HG02798 (cell line): ENCODE data around the gene SYT13.

Experiments used
- ATAC-seq: cut with Tn5 transposase; IDR thresholded peaks from one replicate; pipeline ENCODE4 v1.9.1; 2021; ENCODE audit warnings: mild to moderate bottlenecking; ENCODE audit not compliant: unreplicated experiment, poor library complexity

Gene SYT13, protein sequence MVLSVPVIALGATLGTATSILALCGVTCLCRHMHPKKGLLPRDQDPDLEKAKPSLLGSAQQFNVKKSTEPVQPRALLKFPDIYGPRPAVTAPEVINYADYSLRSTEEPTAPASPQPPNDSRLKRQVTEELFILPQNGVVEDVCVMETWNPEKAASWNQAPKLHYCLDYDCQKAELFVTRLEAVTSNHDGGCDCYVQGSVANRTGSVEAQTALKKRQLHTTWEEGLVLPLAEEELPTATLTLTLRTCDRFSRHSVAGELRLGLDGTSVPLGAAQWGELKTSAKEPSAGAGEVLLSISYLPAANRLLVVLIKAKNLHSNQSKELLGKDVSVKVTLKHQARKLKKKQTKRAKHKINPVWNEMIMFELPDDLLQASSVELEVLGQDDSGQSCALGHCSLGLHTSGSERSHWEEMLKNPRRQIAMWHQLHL

DNA sequence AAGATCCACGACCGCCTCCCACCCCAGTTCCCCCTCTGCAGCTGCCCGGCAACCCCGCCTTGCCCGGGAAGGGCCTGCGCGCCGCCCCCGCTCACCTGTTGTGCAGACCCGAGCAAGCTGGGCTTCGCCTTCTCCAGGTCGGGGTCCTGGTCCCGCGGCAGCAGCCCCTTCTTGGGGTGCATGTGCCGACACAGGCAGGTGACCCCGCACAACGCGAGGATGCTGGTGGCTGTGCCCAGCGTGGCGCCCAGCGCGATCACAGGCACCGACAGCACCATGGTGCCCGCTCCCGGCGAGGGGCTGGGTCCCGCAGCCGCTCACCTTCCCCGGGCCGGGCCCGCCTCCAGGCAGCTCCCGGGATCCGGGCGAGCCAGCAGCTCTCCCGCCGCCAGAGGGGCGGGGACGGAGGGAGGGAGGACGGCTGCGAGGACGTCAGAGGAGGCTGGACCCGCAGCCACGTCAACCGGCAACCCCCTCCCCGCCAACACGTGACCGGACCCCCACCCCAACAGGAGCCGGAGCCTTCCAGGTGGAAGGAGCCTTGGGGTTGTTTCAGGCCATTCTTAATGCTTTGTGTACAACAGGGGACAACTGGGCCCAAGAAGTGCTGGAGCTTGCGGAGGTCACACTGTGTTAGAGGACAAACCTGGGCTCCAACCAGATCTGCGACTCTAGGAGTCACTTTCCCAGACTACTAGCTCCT is at the start of gene SYT13:
SYT13 (minus strand) TSS at position 412 of the 703 bp plus-strand sequence; CDS start at position 278, 134 bp downstream.
- ATAC-seq = no peak

DNA sequence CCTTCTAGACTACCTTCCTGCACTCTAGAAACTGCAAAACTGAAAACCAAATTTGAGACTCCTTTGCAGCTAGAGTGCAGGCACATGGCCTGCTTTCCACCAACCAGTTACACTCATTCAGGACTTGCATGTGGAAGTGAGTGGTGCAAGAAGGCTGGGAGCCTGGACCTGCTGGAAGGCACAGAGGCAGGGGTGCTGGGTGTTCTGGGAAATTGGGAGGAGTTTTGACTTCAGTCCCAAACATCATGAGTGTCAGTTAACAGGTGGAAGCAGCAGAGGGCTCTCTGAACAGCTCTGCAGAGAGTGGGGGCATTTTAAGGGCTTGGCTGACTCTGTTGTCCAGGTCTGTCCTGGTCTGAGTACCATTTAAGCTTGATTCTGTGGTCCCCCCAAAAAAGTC is 49.3 kb upstream of the SYT13 start:
- ATAC-seq = no peak

DNA sequence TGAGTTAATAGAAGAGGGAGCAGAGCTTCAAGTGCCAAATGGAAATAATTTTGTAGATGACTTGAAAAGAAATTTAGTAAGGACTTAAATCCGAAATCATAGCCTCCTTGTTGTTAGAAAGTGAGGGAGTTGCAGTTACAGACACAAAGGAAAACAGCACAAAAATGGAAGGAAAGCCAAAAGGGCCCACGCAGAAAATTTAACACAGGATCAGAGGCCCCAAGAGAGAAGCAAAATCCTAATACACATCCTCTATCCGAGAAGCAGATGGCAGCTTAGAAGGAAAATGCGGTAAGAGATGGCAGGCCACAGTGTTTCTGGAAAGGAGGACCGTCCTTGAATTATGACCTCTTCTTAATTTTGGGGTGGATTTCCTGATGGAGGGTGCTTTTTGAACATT is 48.7 kb upstream of the SYT13 start:
- ATAC-seq = no peak

DNA sequence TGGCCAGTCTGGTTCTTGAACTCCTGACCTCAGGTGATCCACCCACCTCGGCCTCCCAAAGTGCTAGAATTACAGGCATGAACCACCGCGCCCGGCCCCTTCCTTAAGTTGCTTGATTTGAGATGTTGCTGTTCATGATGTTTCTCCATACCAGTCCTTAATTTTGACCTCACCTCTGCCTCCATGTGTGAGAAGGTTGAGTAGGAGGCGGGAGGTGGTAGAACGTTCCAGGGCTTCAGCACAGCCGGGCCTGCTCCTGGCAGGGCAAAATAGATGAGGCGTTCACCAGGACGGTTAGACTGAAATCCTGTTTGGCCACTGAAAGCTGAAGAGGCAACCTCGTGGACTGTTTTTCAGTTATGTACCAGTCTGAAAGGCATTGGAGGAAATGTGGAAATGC is 48.3 kb upstream of the SYT13 start:
- ATAC-seq = no peak

DNA sequence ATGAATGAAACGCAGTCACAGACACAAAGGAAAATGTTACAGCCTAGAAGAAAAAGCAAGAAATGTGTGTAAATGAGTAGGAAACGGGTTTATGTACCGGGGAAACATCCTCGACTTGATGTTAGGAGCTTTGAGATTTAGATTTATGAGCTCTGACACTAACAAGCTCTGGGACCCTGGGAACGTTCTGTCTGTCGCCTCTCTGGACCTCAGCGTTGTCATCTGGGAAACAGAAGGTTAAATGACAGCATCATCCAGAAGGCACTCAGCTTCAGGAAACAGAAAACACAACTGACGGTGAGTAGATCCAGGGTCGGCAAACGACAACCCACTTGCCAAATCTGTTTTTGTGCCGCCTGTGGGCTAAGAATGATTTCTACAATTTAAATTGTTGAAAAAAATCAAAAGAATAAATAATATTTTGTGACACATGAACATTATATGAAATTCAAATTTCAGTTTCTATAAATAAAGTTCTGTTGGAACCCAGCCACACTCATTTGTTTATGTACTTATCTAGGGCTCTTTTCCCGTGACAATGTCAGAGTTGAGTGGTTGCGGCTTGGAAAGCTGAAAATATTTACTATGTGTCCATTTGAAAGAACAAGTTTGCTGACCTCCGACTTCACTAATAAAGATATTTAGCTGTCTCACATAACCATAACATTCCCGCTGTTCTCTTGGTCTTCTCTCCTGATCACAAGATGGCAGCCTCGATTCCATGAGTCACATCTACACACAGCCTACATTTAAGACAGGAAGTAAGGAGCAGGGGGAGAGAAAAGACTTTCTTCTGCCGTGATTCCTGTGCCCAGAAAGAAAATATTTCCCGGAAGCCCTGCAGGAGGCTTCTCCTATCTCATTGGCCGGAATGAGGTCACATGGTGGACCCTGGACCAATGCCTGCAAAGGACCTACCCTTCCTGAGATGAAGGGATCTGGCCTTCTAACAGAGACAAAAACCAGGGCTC is 47.1 kb upstream of the SYT13 start:
- no peak for ATAC-seq

DNA sequence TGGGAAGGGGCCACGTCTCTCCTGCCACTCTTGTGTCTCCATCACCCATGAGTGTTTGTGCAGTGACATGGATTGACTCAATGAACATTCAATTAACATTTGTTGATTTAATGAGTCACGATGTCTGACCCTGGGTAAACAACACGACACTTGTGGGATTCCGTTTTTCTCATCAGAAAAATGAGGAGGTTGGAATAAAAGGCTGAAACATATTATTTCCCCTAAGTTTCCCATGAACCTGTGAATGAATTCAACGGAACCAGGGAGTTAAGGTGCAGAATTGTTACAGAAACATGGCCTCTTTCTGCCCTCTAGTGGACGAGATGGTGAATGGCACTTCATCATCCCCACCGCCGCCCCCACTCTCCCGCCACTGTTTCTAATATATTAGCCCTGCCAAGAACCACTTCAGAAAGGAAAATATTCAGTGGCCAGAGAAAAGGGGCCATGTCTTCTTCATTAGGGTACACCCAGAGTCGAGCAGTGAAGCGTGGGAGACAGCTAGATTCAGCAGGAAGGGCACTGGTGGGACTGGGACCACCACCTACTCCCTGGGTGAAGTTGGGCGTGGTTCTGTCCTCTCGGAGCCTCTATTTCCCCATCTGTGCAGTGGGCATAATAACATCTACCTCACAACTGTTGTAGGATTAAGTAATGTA is 46.3 kb upstream of the SYT13 start:
- ATAC-seq = no peak

DNA sequence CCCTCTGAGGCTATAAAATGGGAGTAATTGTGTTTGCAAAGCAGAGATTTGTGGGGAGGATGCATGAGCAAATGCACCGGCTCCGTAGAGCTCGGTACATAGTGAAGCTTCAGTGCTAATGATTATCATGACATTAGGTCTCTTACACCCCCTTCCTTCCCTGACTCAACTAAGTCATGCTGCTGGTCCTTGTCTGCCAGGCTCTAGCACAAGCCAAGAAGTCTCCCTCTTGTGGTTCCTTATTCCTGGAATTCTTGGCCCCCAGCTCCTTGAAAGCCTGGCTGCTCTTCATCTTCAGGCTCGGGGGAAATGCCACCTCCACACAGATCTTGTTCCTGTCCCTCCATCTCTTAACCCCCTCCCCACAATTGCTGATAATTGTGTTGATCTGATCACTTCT is 45.7 kb upstream of the SYT13 start:
- ATAC-seq = no peak

DNA sequence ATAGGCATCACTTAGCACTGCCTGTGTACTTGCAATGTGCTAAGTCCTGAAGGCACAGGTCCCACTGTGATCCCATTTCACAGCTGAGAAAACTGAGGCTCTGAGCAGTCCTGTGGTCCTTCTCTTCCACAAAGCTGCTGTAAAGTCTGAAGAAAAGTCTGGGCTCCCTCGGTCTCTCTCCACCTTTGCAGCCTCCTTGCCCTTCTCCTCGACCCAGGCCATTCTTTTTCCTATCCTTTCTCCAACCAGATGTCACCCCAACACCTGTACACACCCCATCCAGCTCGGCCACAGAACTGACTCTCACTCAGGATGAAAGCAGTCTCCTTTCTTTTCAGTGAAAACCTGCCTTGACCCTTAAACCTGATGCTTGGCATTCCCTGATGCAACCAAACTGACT is 42.6 kb upstream of the SYT13 start:
- ATAC-seq = no peak

DNA sequence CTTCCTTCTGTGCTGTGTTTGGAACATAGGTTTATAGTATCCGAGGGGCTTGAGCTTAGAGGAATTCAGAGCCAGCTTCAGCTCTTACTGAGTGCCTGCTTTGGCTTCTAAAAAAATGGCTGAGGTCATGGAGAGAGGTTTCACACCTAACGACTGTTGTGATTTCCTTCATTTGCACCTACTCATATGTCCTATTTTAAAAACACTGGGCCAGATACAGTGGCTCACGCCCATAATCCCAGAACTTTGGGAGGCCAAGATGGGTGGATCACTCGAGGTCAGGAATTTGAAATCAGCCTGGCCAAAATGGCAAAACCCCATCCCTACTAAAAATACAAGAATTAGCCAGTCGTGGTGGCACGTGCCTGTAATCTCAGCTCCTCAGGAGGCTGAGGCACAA is 38.3 kb upstream of the SYT13 start:
- no peak for ATAC-seq

DNA sequence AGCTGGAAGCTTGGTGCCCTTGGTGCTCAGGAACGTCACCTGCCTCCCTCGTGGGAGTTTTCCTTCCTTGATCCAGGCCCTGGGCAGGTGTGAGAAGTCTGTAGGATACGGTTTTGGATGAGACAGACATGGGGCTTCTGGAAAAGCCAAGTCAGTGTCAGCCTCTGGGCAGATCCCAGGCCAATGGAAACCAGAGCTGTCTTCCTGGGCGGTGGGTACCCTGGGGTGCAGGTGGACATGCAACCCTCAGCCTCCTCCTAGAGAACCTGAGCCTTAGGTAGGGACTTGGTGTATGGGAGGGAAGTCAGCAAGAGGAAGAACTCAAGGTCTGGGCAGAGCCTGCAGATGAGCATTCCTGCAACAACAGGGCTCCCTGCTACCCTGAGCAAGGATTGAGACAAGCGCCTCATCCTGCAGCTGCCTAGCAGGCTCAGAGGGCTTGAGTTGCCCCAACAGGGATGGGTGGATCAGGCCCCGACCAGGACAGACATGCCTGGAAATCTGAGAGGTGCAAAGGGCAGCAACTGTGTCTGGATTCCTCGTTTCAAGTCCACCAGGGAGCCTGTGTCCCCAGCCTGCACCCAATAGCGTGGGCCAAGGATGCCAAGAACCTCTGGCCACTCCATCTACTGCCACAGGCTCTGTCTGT is 37.6 kb upstream of the SYT13 start:
- ATAC-seq = no peak

DNA sequence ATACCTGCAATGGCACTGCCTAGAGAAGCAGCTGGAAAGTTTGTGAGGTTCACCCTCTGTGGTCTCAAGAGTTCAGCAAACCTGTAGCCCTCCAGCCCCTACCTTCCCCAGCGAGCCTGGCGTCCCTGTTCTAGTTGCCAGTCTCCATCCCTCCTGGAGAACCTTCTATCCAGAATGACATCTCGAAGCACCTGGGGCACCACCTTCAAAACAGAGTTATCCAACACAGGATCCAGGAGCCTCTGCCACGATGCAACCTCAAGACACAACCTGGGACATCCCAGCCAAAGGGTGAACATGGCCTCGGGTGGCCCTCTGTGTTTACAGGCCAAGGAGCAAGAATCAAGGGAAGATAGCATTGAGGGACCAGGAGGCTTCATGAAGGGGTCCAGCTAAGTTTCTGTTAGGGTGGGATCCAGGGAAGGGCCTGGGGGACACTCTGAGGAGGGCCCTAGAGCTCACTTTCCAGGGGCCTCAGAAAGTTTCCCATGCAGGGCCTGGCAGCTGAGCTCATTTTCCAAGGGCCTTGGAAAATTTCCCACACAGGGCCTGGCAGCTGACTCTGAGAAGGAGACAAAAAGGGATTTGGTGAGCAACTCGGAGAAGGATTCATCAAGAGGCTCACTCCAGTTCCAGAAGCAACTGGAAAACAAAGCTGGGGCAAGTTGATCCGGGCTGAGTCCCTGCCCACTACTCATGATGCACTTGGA is 36.9 kb upstream of the SYT13 start:
- no peak for ATAC-seq

DNA sequence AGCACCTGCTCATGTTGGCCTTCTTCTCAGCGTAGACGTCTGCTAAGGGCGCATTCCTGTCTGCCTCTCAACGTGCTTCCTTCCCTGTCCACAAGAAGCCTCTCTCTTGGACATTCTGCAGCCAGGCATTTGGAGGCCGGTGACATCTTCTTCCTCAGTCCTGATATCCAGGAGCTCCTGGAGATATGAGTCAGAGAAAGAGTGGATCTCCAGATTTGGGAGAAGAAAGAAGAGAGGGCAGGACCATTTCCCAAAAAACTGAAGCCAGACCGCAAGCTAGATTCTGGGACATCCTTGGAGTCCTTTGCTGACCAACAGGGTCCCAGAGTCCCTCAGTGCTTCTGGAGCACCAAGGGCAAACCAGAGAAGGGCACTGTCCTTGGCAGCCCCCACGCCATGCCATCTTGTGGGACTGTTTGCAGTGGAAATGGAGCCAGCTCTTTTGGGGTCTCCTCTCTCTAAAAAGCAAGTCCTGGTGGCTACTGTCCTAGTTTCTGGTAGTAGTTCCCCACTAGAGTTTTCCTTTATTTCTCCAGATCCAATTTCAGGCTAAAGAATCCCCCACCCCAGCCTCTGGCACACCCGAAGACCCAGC is 36.1 kb upstream of the SYT13 start:
- no peak for ATAC-seq

DNA sequence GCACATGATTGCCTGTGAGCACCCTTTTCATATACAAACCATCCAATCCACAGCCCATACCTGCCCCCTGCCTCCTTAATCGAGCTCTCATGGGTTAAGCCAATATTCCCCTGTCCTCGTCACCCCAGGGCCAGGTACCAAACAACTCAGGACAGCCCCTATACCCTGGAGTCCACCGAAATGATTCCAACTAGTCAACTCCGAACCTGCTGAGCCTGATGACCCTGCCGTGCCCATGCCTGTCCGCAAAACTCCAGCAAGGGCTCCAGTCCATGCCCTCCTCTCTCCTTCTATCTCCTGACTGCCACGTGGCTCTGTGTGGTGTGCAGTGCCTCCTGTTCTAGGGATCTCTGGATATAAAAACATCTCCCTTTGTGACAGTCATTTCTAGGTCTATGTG is 35.5 kb upstream of the SYT13 start:
- no peak for ATAC-seq

DNA sequence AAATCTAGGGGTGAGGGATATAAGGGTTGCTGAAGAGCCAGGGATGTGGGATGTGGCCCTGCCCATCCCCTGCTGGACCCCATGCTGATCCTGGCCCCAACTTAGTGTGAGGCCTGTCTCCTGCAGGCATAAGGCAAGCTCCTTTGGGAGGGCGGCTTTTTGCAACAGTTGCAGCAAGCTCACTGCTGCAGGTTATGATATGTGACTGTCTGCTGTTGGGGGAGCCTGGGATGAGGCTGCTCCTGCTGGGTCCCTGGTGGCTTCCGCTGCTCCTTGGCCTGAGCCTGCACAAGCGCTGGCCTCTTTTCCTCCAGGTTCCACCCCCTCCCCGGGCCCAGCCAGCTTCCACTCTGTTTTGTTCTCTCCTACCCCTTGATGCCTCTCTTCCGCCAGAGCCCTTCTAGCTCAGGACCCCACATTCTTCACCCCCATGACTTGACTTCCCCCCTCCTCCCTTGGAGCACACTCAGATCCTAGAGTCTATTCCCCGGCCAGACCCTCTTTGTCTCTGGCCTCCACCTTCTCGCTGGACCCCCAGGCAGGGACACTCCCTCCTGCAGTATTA is 35.0 kb upstream of the SYT13 start:
- ATAC-seq = no peak

DNA sequence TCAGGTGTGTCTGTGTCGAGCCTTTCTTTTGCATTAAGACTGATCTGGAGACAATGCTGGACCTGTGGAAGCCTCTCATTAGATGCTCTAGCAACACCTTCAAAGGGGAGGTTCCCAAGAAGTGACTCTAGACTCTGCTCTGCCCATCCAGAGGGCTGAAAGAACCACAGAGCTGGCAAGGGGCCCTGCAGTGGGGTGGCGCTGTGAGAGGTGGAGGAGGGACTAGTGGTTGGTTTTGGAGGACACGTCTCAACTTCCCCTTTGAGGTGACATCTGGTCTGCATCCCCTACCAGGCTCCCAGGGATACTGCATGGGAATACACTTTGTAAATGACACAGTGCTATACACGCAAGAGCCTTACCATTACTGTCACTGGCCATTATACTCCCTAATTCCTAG is 34.2 kb upstream of the SYT13 start:
- ATAC-seq = no peak

DNA sequence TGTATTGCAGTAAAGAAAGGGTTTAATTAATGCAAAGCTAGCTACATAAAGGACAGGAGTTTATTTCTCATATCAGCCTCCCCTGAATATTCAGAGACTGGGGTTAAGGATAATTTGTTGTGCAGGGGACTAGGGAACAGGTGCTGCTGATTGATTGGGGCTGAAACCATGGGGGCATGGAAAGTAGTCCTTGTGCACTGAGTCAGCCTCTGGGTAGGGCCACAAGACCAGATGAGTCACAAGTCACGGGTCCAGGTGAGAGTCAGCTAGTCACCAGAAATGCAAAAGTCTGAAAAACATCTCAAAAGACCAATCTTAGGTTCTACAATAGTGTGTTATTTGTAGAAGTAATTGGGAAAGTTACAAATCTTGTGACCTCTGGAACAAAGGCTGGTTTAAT is 32.9 kb upstream of the SYT13 start:
- ATAC-seq = no peak

DNA sequence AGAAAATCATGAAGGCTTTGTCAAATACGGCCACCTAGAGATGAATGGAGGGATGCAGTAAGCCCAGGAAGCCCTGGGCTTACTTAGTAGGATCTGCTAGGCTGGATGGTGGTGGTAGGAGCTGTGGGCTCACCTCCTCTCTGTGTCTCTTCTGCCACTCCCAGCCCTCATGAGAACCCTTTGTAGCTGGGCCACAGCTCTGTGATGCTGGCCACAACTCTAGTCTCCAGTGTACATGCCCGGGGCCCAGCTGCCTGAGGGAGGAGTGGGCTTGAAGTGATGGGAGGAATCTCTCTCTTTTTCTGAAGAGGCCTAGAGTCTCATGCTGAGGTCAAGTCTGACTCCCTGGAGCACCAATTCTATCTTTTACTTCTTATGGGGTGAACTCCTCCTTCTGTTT is 32.4 kb upstream of the SYT13 start:
- ATAC-seq = no peak

DNA sequence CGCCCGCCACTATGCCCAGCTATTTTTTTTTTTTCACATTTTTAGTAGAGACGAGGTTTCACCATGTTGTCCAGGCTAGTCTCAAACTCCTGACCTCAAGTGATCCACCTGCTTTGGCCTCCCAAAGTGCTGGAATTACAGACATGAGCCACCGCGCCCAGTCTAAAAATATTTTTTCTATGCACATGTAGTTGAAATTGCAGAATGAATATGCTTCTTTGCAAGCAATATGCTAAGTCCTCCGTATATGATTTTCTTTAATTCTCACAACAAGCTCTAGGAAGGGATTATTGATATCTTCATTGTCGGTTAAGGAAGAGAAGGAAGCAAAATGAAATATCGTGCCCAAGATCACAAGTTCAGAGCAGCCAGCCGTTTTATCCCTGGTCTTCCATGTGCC is 30.1 kb upstream of the SYT13 start:
- ATAC-seq = no peak
